AG08395 (cell line): ENCODE results near the gene USP22.

ENCODE experiments used
- DNase-seq: peaks from one replicate; pipeline ENCODE4 v3.0.0; 2012; ENCODE audit warnings: mixed read lengths, low spot score

The USP22 gene

GRCh38 chr17:21019976-21020586 lies 22.7 kb downstream of the USP22 start:
- peak; percentile 38 for DNase-seq

GRCh38 chr17:21018894-21019293 lies 23.9 kb downstream of the USP22 start:
- DNase-seq, result no peak

- no peak for DNase-seq
Observed at GRCh38 chr17:21017861-21018260, 24.9 kb downstream of the USP22 start.

GRCh38 chr17:21017256-21017655 lies 25.6 kb downstream of the USP22 start:
- no peak for DNase-seq

- DNase-seq, result no peak
Observed at GRCh38 chr17:21016826-21017225, 26.0 kb downstream of the USP22 start.

- DNase-seq, result no peak
Observed at GRCh38 chr17:21015564-21015963, 27.2 kb downstream of the USP22 start.

- DNase-seq, result no peak
Observed at GRCh38 chr17:21014498-21014897, 28.3 kb downstream of the USP22 start.

- no peak for DNase-seq
Observed at GRCh38 chr17:21013983-21014382, 28.8 kb downstream of the USP22 start.

- DNase-seq, result no peak
Observed at GRCh38 chr17:21012736-21013135, 30.1 kb downstream of the USP22 start.

GRCh38 chr17:21010705-21011596 lies 31.9 kb downstream of the USP22 start:
- DNase-seq, result no peak

GRCh38 chr17:21008992-21009671 lies 33.7 kb downstream of the USP22 start:
- no peak for DNase-seq

- no peak for DNase-seq
Observed at GRCh38 chr17:21008160-21008915, 34.5 kb downstream of the USP22 start.

GRCh38 chr17:21007646-21008045 lies 35.2 kb downstream of the USP22 start:
- DNase-seq, result no peak

GRCh38 chr17:21005803-21006202 lies 37.0 kb downstream of the USP22 start:
- DNase-seq, result no peak

GRCh38 chr17:21005367-21005766 lies 37.4 kb downstream of the USP22 start:
- no peak for DNase-seq

- DNase-seq, result no peak
Observed at GRCh38 chr17:21004016-21004930, 38.5 kb downstream of the USP22 start.

- no peak for DNase-seq
Observed at GRCh38 chr17:21003007-21003621, 39.7 kb downstream of the USP22 start.

- DNase-seq, result no peak
Observed at GRCh38 chr17:21002309-21003006, 40.4 kb downstream of the USP22 start.

- DNase-seq, result no peak
Observed at GRCh38 chr17:21001813-21002221, 41.0 kb downstream of the USP22 start.
